Right forelimb (tissue), 1 donor: ENCODE results near the gene MTUS2.

ENCODE experiments used
- DNase-seq: peaks from one replicate; pipeline ENCODE4 v3.0.0-alpha.2; 2018

The MTUS2 gene

GRCh38 chr13:29117663-29118062, 297.5 kb downstream of the MTUS2 start:
- DNase-seq: no peak

GRCh38 chr13:29118471-29118870, 298.3 kb downstream of the MTUS2 start:
- DNase-seq: no peak

GRCh38 chr13:29125191-29125933, 305.2 kb downstream of the MTUS2 start:
- DNase-seq: no peak

GRCh38 chr13:29125934-29126424, 305.8 kb downstream of the MTUS2 start:
- no peak for DNase-seq

GRCh38 chr13:29129616-29130015, 309.5 kb downstream of the MTUS2 start:
- DNase-seq: no peak

- no peak for DNase-seq
Observed at GRCh38 chr13:29131159-29131558, 311.0 kb downstream of the MTUS2 start.

GRCh38 chr13:29131881-29132668, 311.9 kb downstream of the MTUS2 start:
- DNase-seq: no peak

- no peak for DNase-seq
Observed at GRCh38 chr13:29136341-29136740, 316.2 kb downstream of the MTUS2 start.

GRCh38 chr13:29137016-29137415, 316.9 kb downstream of the MTUS2 start:
- no peak for DNase-seq

GRCh38 chr13:29137995-29138394, 317.9 kb downstream of the MTUS2 start:
- no peak for DNase-seq

- no peak for DNase-seq
Observed at GRCh38 chr13:29140277-29140676, 320.1 kb downstream of the MTUS2 start.

GRCh38 chr13:29143847-29144246, 323.7 kb downstream of the MTUS2 start:
- DNase-seq: no peak

GRCh38 chr13:29154390-29154789, 334.3 kb downstream of the MTUS2 start:
- DNase-seq: no peak

GRCh38 chr13:29156136-29156535, 336.0 kb downstream of the MTUS2 start:
- no peak for DNase-seq

GRCh38 chr13:29159871-29160270, 339.7 kb downstream of the MTUS2 start:
- no peak for DNase-seq

GRCh38 chr13:29160862-29161261, 340.7 kb downstream of the MTUS2 start:
- DNase-seq: no peak

GRCh38 chr13:29161676-29162075, 341.5 kb downstream of the MTUS2 start:
- no peak for DNase-seq

- no peak for DNase-seq
Observed at GRCh38 chr13:29162638-29163235, 342.6 kb downstream of the MTUS2 start.

GRCh38 chr13:29164116-29164515, 344.0 kb downstream of the MTUS2 start:
- DNase-seq: no peak

GRCh38 chr13:29165216-29165615, 345.1 kb downstream of the MTUS2 start:
- DNase-seq: no peak

GRCh38 chr13:29165840-29166239, 345.7 kb downstream of the MTUS2 start:
- DNase-seq: no peak

- DNase-seq: no peak
Observed at GRCh38 chr13:29170436-29171082, 350.4 kb downstream of the MTUS2 start.

- no peak for DNase-seq
Observed at GRCh38 chr13:29171244-29171643, 351.1 kb downstream of the MTUS2 start.
